ENCODE measurements around the gene PAPSS1.
A peak's percentile ranks its signal among the peaks of the same experiment; 100 is the strongest.
"Not testable (repeated sequence)": the region's sequence is repeated elsewhere in the genome, so short reads cannot be mapped to it uniquely, and the experiment has no call there.

PAPSS1 gene

DNA sequence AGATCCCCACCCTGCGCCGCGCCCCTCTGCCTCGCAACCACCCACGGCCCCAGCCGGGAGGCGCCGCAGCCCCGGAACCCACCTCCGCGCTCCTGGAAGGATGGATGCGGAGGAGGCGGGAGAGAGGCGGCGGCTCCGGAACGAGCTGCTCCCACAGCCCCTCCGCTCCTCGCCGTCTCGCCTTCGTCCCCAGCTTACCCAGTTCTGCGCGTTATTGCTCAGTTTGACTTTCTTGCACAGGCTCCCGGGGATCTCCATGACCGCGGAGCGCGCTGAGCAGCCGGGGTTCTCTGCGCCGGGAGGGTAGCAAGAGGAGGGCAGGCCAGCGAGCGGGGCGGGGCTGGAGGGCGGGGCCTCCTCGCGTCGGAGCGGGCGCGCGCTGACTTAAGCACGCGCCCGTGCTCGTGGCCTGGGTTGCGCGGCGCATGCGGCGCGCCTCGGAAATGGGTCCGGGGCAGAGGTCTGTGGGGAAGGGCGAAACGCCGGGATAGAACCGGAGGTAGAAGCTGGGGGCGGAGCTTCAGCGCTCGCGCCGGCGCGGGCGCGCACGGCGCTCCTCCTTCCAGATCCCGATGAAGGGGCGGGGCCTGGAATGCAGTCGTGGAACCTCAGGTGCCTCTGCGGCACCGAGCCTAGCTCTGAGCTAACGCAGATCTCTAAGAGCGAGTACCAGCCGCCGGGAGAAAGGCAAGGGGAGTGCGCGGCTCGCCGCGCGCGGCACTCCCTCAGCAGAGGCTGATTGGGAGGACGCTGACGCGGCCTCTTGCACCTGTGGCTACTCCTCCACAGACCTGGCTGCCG lies at the start of gene PAPSS1:
PAPSS1 (minus strand) TSS at position 313 of the 801 bp plus-strand sequence; CDS start at position 258, 55 bp downstream.
- DNase-seq (ENCODE audit: low read depth, low spot score), result peak; percentile 85

DNA sequence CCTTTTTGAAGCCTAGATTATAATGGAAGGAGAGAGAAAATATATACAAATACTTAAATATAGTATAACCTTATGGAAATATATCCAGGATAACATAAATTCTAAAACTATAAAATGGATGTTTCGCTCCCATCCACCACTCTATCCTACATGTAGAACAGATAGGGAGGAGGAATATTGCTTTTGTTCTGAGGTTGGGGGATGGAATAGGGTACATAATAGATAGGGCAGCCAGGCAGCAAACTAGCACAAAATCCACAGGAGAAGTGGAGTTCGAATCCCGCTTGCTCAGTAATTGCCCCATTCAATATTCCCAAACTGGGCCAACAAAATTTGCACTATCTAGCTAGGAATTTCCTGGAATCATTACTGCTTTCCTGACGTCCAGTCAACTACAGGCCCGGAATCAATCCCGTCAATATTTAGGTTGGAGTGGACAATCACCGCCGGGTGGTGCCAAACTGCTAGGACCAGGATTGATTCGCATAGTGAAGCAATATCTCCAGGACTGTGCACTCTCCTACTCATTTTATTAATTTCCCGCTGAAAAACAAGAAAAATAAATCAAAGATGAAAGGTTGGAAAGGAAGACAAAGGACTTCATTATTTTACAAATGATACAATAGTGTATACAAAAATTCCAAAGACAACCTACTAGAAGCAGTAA lies 40.4 kb upstream of the PAPSS1 start:
- no peak for DNase-seq (ENCODE audit: low read depth, low spot score)

DNA sequence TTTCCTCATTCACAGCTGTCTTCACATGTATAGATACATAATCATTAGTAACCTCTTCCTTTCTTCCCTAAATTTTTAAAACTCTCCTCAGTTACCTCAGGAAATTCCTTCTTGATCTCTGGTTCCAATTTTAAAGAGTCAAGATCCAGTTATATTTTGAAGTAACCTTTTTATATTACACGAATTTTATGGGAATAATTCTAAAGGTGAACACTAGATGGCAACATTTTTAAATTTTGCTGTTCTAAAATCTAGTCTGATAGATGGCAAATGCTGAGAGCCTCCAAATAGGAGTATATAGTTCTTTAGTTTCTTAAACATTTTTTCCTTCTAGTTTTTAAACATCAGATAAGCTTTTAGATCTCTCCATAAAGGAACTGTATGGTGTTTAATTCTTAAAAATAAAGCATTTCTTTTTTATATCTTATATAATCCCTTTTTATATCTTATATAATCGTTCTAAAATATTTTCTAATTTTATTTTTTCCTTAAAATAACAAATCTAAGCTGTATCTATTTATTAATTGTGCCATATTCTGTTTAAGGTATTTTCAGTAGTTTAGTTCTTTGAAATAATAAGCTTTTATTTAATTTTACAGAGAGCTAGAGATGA lies 37.9 kb upstream of the PAPSS1 start:
- no peak for DNase-seq (ENCODE audit: low read depth, low spot score)

DNA sequence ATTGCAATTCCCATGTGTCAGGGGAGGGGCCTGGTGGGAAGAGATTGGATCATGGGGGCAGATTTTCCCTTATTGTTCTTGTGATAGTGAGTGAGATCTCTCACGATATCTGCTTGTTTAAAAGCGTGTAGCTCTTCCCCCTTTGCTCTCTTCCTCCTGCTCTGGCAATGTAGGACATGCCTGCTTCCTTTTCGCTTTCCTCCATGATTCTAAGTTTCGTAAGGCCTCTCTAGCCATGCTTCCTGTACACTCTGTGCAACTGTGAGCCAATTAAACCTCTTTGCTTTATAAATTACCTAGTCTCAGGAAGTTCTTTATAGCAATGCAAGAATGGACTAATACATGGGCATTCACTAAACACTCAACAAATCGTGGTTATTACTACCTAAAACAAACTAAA lies 37.2 kb upstream of the PAPSS1 start:
- DNase-seq (ENCODE audit: low read depth, low spot score), result no peak

DNA sequence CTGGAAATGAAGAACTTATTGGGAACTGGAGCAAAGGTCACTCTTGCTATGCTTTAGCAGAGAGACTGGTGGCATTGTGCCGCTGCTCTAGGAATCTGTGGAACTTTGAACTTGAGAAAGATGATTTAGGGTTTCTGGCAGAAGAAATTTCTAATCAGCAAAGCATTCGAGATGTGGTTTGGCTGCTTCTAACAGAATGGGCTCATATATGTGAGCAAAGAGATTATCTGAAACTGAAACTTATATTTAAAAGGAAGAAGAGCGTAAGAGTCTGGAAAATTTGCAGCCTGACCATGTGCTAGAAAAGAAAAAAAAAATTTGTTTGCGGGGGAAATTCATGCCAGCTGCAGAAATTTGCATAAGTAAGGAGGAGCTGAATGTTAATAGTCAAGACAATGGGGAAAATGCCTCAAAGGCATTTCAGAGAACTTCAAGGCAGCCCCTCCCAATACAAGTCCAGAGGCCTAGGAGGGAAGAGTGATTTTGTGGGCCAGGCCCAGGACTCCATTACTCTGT lies 35.9 kb upstream of the PAPSS1 start:
- DNase-seq (ENCODE audit: low read depth, low spot score), result no peak

DNA sequence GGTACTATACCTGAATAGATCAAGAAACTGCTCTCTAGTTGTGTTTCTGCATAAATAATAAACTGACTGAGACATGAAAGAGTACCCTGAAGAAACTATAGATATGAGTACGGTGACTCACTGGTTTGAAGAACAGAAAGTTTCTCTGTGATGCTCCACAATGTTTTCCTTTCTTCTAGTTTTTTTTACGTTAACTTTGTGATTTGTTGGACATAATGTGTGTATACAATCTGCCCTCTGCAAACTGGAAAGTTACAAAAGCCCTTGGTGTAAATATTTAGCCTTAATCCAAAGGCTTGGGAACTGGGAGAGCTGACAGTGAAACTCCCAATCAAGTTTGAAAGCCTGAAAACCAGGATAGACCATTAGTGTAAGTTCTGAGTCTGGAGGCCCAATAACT lies 31.6 kb upstream of the PAPSS1 start:
- DNase-seq (ENCODE audit: low read depth, low spot score), result no peak

DNA sequence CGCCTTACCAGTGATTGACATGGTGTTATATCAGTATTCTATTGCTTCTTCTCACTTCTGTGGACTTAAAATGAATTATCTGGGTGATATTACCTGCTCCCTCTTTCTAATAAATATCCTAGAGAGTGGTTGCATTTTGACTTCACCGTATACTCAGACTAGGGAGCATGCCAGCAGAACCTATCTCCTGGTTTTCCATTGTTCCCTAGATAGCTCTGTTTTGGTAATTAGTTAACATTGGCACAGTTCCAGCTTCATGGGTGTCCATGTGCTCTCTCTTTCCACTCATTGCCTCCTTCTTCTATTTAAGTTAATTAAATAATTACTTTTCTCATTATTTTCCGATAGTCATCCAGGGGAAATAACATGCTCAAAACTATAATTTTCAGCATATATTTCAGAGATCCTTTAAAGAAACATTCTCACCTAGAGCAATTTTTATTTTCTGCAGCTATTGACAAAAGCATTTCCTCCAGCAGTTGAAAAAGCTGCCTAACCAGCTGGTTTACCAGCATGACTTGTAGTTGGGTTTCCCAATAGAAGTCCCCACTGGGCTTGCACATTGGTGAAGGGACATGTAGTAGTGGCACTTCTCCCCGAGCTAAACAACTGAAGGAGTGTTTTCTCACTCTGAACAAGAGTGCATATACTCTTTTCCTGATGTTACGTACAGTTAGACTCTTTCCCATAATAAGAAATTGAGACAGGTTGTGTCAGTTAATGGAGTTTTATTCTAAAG lies 27.9 kb upstream of the PAPSS1 start:
- DNase-seq (ENCODE audit: low read depth, low spot score), result no peak

DNA sequence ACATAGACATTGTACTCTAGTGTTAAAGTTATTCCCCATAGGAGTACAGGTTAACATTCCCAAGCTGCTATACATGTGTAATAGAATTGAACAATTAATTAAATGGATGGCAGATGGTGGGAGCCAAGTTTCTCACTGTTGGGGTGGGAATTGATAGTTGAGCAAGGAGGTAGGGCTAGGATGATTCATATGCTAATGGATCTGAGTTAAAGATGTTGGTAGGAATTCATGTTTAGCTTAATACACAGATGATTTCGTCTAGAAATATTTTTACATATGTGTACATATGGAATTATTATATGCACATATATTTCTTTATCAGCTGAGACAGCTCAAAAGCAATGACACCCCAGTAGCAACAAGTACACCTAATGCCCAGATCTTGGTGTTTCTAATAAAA lies 26.1 kb upstream of the PAPSS1 start:
- no peak for DNase-seq (ENCODE audit: low read depth, low spot score)

DNA sequence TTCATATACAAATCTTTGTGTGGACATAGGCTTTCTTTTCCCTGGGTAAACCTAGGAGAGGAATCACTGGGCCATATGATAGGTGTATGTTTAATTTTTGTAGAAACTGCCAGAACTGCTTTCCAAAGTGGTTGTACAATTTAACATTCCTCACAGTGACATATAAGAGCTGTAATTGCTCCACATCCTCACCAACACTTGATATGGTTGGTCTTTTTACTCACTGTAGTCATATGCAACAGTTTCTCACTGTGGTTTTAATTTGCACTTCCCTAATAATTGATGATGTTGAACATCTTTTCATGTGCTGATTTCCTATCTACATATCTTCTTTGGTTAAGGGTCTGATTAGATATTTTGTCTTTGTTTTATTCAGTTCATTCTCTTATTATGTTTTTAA lies 24.5 kb upstream of the PAPSS1 start:
- no peak for DNase-seq (ENCODE audit: low read depth, low spot score)

DNA sequence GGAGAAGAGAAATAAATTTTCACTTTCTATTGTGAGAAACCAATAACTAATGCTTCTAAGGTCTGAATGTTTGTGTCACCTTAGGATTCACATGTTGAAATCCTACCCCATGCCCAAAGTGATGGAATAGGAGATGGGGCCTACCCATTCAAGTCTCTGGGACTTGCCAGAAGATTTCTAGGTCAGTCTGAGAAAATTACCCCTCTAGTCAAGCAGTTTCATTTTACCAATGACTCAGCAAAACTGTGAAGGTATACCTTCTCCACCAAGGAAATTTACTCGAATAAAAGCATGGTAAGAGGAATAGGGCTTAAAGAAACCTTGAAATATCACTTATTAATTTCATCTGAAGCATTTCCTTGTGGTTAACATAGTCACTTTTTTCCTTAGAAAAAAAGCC lies 23.5 kb upstream of the PAPSS1 start:
- DNase-seq (ENCODE audit: low read depth, low spot score), result no peak

DNA sequence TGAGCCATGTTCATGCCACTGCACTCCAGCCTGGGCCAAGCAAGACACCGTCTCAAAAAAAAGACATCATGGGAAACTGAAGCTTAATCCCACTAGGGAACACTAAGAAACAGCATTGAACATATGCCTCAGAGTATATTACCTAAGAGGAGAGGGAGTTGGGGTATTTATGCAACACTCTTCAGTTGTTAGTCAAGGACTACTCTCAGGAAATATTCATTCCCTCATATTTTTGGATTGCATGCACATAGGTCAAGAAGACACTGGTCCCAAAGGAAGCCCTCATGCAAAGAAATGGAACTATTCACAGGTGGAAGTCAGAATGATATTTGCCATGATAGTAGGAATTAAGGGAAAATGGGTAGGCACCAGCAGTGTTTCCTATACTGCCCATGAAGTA lies 22.8 kb upstream of the PAPSS1 start:
- DNase-seq (ENCODE audit: low read depth, low spot score), result no peak

DNA sequence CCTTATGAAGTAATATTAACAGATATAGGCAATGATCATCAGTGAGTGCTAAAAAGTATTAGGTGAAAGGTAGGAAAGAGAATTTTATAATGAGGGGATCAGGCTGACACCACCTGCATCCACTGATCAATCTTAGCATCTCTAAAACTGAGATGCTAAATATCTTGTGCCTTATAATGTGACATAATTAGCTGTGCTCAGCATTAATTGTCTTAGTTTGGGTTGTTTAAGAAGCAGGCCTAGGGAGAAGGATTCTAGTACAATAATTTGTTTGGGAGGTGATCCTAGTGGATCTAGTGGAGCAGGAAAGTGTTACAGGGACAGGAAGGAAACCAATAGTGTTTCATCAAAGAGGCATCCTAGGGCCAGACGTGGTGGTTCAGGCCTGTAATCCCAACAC lies 22.2 kb upstream of the PAPSS1 start:
- no peak for DNase-seq (ENCODE audit: low read depth, low spot score)

DNA sequence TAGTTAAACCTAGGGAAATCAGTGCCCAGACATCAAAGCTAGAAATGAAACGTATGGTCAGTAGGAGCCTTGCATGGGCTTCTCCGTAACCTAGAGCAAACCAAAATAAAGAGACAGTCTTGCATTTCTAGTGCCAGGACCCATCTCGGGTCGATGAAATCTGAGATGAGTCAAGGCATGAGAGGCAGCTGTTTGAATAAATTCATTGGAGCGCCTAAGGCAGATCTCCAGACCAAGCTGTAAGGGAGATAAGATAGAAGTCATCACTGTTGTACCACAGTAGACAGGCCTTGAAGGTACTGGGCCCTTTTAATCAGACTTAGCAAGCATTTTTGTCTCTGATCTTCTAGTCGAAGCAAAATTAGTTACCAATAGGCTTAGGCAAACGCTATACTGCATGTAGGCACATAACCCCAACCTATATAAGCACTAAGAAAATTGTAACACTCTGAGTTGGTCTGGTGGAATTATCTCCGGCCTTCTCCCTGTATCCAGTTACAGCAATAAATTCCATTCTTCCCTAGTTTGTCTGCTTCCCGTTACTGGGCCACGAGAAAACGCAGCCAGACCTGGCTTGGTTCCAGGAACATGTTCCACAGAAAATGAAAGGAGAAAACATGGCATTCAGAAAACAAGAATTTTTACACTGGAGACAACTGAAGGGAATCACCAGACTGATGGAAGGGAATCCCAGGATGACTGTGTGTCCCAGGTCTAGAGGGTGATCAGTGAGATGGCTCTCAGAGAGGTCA lies 21.1 kb upstream of the PAPSS1 start:
- DNase-seq (ENCODE audit: low read depth, low spot score), result no peak

DNA sequence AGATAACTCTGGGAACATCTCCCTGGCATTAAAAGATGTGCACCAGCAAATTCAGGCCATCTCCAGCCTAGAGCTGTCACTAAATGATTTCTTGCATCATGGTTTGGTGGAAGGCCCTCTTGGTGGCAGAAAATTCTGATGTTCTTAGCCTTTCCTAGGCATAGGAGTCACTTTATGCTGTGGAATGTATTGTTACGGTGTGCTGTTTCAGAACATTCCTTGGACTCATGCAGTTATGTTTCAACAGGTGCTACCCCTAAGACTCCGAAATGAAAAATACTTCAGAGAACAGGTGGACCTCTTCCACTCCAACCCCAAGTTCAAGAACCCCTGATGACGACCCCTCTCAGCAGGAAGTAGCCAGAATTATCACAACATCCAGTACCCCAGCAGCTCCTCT lies 20.3 kb upstream of the PAPSS1 start:
- no peak for DNase-seq (ENCODE audit: low read depth, low spot score)

DNA sequence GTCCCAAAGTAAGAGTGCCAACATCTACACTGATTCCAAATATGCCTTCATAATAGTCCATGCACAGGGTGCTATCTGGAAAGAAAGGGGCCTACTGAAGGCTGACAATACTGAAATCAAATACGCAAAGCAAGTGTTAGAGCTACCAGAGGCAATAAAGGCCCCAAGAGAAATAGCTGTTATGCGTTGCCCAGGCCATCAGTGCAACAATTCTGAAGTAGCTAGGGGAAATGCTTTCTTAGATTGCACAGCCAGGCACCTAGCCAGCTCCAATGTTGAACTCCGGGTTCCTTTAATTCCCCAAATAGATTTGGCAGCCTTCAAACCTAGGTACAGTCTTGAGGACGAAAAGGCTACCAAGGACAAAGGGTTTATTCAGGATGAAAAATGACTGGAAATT lies 17.4 kb upstream of the PAPSS1 start:
- DNase-seq (ENCODE audit: low read depth, low spot score), result no peak

DNA sequence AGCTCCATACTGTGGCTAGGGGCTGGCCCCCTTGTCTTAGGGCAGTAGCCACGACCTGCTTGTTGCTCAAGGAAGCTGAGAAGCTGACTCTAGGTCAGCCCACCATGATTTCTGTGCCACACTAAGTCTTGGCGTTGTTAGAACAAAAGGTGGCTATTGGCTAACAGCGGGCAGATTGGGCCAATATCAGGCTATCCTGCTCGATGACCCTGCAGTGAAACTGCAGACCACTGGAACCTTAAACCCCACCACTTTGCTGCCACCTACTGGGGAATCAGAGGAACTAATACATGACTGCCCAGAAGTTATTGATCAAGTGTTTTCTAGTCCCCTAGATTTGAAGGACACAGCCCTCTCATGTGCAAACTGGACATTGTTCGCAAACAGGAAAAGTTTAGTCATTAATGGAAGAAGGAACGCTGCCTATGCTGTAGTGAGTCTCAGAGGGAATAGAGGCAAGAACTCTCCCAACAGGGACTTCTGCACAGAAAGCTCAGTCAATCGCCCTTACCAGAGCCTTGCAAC lies 17.0 kb upstream of the PAPSS1 start:
- peak; percentile 14 for DNase-seq (ENCODE audit: low read depth, low spot score)

DNA sequence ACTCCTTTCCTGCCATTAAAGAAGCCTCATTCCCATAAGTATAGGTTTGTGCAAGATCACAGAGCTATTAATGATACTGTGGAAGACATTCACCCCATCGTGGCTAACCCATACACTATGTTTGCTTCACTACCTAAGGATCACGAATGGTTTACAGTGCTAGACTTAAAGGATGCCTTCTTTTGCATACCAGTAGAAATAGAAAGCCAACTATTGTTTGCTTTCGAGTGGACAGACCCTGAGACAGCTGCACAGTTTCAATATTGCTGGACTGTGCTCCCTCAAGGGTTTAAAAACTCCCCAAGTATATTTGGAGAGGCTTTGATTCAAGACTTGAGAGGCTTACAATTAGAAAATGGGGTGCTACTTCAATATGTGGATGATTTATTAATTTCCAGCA lies 16.0 kb upstream of the PAPSS1 start:
- DNase-seq (ENCODE audit: low read depth, low spot score), result no peak

DNA sequence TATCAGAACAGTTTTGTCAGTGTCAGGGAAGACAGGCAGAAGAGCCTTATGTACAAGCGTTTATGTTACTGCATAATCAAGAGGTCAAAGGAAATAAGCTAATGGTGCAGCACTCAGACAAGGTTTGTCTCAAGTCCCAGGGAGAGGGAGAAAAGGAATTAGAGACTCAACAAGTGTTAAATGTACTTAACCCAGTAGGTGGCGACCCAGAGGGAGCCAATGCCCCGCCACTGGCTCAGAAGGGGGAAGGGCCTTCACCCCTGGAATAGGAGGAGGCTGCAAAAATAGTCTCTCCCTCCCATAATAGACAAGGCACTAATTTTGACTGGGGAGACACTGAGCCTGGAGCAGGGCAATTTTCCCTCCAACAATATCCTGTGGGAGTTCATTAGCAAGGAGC lies 14.1 kb upstream of the PAPSS1 start:
- no peak for DNase-seq (ENCODE audit: low read depth, low spot score)

DNA sequence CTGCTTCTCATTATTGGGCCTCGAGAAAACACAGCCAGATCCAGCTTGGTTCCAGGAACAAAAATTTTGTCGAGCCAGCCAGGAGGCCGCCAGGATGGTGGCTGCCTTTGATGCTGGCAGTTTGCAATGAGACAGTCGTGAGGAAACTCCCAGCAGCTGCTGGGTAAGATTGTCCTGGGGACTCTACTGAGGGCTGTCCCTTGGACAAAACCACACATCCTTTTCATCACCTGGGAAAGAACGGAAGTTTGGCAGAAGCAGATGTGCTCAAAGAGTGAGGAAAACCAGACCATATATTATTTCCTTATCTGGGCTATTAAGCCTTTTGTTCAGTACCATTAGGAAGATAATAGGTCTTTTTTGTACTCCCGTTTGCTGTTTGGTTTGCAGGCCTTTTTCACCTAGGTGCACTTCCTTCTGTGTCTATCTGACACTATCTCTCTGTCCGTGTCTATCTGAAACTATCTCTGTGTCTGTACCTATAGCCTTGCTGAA lies 13.4 kb upstream of the PAPSS1 start:
- no peak for DNase-seq (ENCODE audit: low read depth, low spot score)

DNA sequence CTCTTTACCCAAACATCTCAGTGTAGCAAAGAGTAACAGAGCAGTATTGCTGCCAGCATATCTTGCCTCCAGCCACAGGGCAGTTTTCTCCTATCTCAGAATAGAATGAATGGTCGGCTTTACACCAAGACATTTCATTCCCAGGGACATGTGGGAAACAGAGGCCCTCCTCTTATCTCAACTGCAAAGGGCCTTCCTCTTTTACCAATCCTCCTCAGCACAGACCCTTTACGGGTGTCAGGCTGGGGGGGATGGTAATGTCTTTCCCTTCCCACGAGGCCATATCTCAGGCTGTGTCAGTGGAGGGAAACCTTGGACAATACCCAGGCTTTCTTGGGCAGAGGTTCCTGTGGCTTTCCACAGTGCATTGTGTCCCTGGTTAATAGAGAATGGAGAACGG lies 9.0 kb upstream of the PAPSS1 start:
- not testable (repeated sequence) for DNase-seq (ENCODE audit: low read depth, low spot score)

Measured in activated naive CD8-positive, alpha-beta T cell treated with anti-CD3 and anti-CD28 coated beads, Interleukin-2, amount 50 U/mL, for 16 hours (primary cell).